Endodermal cell (in vitro differentiated cells): ENCODE results near the gene TBC1D10B. TPM values are rescaled to one million over a fixed set of nuclear protein-coding genes. Genes with fewer than 3 reads are reported as not detected.

Experiments
- DNase-seq: peaks from one replicate; pipeline ENCODE4 v3.0.0-alpha.2; 2017
- H3K27ac ChIP-seq: 2 replicates; pipeline ENCODE4 v1.5.1; 2013; ENCODE audit warnings: mild to moderate bottlenecking, low read depth, low read length, moderate library complexity
- H3K27me3 ChIP-seq: 2 replicates; pipeline ENCODE4 v1.6.1; 2013; ENCODE audit warnings: mild to moderate bottlenecking, low read length, moderate library complexity; ENCODE audit not compliant: insufficient read depth, control insufficient read depth, poor library complexity, severe bottlenecking
- H3K36me3 ChIP-seq: 2 replicates; pipeline ENCODE4 v1.7.0; 2013; ENCODE audit warnings: mild to moderate bottlenecking, low read length, moderate library complexity; ENCODE audit not compliant: control insufficient read depth, insufficient read depth
- H3K4me1 ChIP-seq: one replicate; pipeline ENCODE4 v1.7.0; 2013; ENCODE audit warnings: low read length; ENCODE audit not compliant: control insufficient read depth, insufficient read depth
- H3K4me3 ChIP-seq: 2 replicates; pipeline ENCODE4 v1.5.1; 2013; ENCODE audit warnings: mild to moderate bottlenecking, low read length, moderate library complexity
- H3K9ac ChIP-seq: 2 replicates; pipeline ENCODE4 v1.6.1; 2013; ENCODE audit warnings: mild to moderate bottlenecking, low read length, moderate library complexity; ENCODE audit not compliant: poor library complexity, severe bottlenecking; ENCODE audit errors: extremely low read depth
- H3K9me3 ChIP-seq: 2 replicates; pipeline ENCODE4 v1.6.1; 2013; ENCODE audit warnings: mild to moderate bottlenecking, low read length, moderate library complexity; ENCODE audit not compliant: control insufficient read depth
- H3K27ac Mint-ChIP-seq: 2 replicates; pipeline ENCODE4 v1.8.0; 2020; ENCODE audit warnings: mixed read lengths
- H3K27me3 Mint-ChIP-seq: 2 replicates; pipeline ENCODE4 v1.8.0; 2021; ENCODE audit warnings: mild to moderate bottlenecking, mixed read lengths; ENCODE audit not compliant: insufficient read depth
- H3K36me3 Mint-ChIP-seq: 2 replicates; pipeline ENCODE4 v1.8.0; 2020; ENCODE audit warnings: low read depth, mixed read lengths
- H3K4me1 Mint-ChIP-seq: 2 replicates; pipeline ENCODE4 v1.8.0; 2020; ENCODE audit warnings: mixed read lengths
- H3K4me3 Mint-ChIP-seq: 2 replicates; pipeline ENCODE4 v1.8.0; 2020; ENCODE audit warnings: mild to moderate bottlenecking, moderate library complexity, mixed read lengths
- H3K9me3 Mint-ChIP-seq: 2 replicates; pipeline ENCODE4 v1.8.0; 2020; ENCODE audit warnings: mild to moderate bottlenecking, mixed read lengths
- WGBS, 2 experiments: methylation state at CpG; one replicate each; pipeline versions ENCODE4 v1.1.5 to v1.1.7; 2013; ENCODE audit warnings: missing lambda C conversion rate in 2 of 2, mixed read lengths in 1 of 2; ENCODE audit not compliant: insufficient coverage in 1 of 2, insufficient read length in 1 of 2; 5-methylcytosine and 5-hydroxymethylcytosine counted together
- total RNA-seq, 2 donors: library from RNA; stranded (reverse); fragmentation: NEBNext Ultra II Directional in 1 of 2; extraction: Animal tissue kit (Norgen Biotek cat#: 25700) in 1 of 2; gene quantifications; 2 replicates in 1 of 2; 3 replicates in 1 of 2; pipeline ENCODE4 v1.2.1, GENCODE V29; 2021
- TF ChIP-seq, protein P1 (sequence below): fragments of 200-600 bp; sonication (generic); conservative IDR thresholded peaks from 2 replicates; pipeline ENCODE4 v1.5.0; 2021; ENCODE audit warnings: antibody characterized with exemption, mild to moderate bottlenecking

TBC1D10B gene
- total RNA-seq, 2 donors from 2014 or later = 30.7 to 36.3 TPM

DNA sequence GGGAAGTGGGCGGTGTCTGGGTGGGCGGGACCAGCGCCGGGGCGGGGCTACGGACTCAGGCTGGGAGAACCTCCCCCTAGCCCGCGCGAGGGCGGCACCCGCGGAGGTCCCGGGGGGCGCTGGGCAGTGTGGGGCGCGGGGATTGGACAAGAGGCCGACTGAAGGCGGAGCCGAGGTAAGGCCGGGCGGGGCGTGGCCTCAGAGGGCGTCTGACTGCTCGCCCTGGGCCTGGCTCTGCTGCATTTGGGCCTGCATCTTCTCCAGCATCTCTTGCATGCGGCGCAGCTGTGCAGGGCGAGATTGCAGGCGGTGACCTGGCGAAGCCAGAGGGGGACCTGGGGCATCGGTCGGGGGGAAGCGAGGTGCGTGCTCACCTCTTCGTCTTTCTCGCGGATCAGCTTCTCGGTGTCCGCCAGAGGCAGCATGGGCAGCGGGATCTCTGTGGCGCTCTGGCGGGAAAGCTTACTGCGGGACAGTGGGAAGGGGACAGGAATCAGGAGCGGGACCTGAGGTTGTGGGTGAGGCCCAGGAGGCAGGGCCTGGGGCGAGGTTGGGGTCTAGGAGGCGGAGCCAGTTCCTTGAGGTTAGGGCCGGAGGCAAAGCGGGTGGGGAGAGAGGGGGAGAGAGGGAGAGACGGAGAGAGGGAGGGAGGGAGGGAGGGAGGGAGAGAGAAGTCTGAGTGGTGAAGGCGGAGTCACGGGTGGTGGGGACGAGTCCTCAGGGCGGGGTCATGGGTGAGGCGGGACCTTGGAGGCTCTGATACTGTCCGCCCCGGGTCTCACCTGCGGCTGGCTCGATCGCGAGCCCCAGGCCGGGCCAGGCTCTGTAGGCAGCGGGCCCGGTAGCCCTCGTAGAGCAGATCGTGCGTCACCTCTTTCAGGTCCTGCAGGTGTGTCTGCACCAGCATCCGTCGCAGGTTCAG lies 8.2 kb upstream of the TBC1D10B start:
- TF ChIP-seq, protein P1, sequence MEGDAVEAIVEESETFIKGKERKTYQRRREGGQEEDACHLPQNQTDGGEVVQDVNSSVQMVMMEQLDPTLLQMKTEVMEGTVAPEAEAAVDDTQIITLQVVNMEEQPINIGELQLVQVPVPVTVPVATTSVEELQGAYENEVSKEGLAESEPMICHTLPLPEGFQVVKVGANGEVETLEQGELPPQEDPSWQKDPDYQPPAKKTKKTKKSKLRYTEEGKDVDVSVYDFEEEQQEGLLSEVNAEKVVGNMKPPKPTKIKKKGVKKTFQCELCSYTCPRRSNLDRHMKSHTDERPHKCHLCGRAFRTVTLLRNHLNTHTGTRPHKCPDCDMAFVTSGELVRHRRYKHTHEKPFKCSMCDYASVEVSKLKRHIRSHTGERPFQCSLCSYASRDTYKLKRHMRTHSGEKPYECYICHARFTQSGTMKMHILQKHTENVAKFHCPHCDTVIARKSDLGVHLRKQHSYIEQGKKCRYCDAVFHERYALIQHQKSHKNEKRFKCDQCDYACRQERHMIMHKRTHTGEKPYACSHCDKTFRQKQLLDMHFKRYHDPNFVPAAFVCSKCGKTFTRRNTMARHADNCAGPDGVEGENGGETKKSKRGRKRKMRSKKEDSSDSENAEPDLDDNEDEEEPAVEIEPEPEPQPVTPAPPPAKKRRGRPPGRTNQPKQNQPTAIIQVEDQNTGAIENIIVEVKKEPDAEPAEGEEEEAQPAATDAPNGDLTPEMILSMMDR = peak; percentile 17
- Histone ChIP-seq H3K27me3 (no peaks in the 10 kb centered on the region), H3K9ac (peak overlapping the region; percentile 91), H3K27ac (peak overlapping the region; percentile 100), H3K4me3 (peak overlapping the region; percentile 93), H3K9me3 (no peaks in the 10 kb centered on the region), H3K36me3 (peaks cover 8% of the 10 kb centered on the region), H3K4me1 (peaks cover 6% of the 10 kb centered on the region)
- Mint-ChIP-seq H3K9me3 (no peaks in the 10 kb centered on the region), H3K4me3 (peak overlapping the region; percentile 92), H3K4me1 (peaks cover 10% of the 10 kb centered on the region), H3K36me3 (peaks cover 3% of the 10 kb centered on the region), H3K27ac (peak overlapping the region; percentile 100), H3K27me3 (peaks cover under 1% of the 10 kb centered on the region)
- peak; percentile 100 for DNase-seq
- WGBS, 2 experiments = 0% methylated on average over 30 to 67 of the region's 67 CpGs

DNA sequence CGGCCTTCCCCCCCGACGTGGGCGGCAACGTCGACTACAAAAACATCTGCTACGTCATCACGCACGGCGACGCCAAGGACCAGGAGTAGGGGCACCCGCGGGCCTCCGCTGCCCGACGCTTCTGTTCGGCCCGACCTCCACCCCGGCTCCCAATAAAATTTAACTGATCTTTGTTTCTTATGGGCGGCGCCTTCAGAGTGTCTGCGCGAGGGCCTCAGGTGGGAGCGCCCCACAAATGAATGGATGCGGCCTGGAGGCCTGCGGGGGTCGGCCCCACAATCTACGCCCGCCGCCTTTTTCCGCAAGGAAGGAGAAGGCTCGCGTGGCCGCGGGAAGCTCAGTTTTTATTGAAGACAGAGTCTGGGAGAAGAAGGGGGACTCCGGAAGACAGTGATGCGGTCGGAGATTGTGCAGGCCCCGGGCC lies 7.5 kb upstream of the TBC1D10B start:
- H3K9me3 ChIP-seq = no peaks in the 10 kb centered on the region
- no peaks in the 10 kb centered on the region for H3K27me3 Mint-ChIP-seq
- peak; percentile 95 for DNase-seq
- peaks cover 10% of the 10 kb centered on the region for H3K4me1 Mint-ChIP-seq
- peaks cover 8% of the 10 kb centered on the region for H3K36me3 ChIP-seq
- TF ChIP-seq, protein P1 = no peak
- H3K27ac ChIP-seq = peak overlapping the region; percentile 100
- peak overlapping the region; percentile 92 for H3K4me3 Mint-ChIP-seq
- peaks cover 6% of the 10 kb centered on the region for H3K4me1 ChIP-seq
- 3 to 7% methylated on average over 3 to 39 of the region's 39 CpGs for WGBS, 2 experiments
- peak overlapping the region; percentile 79 for H3K4me3 ChIP-seq
- H3K27ac Mint-ChIP-seq = peak overlapping the region; percentile 100
- H3K36me3 Mint-ChIP-seq = peaks cover 3% of the 10 kb centered on the region
- H3K9me3 Mint-ChIP-seq = no peaks in the 10 kb centered on the region
- peak overlapping the region; percentile 91 for H3K9ac ChIP-seq
- H3K27me3 ChIP-seq = no peaks in the 10 kb centered on the region

DNA sequence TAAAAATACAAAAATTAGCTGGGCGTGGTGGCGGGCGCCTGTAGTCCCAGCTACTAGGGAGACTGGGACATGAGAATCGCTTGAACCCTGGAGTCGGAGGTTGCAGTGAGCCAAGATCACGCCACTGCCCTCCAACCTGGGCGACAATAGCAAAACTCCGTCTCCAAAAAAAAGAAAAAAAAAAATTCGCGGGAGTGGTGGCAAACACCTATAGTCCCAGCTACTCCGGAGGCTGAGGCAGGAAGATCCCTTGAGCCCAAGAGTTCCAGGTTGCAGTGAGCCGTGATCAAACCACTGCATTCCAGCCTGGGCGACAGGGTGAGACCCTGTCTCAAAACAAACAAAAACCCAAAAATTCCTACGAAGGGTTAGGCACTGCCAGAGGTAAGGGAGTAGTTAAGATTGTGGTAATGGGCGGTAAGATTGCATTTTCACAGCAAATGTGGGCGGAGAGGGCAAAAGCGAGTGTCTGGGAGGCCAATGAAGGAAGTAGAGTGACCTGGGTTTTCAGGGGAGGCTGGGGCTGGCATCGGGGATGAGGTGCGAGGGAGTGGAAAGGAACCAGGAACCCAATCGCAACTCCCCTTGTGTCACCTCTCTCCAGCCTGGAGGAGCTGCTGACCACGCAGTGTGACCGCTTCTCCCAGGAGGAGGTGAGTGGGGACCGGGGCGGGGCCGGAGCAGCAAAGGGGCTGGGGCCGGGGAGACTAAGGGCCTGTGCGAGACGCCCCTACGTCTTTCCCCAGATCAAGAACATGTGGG lies 6.9 kb upstream of the TBC1D10B start:
- peak overlapping the region; percentile 92 for H3K4me3 Mint-ChIP-seq
- peak overlapping the region; percentile 100 for H3K27ac Mint-ChIP-seq
- DNase-seq = peak; percentile 37
- TF ChIP-seq, protein P1 = no peak
- H3K9me3 Mint-ChIP-seq = no peaks in the 10 kb centered on the region
- peak overlapping the region; percentile 79 for H3K4me3 ChIP-seq
- no peaks in the 10 kb centered on the region for H3K27me3 ChIP-seq
- peak overlapping the region; percentile 100 for H3K27ac ChIP-seq
- 59 to 65% methylated on average over 14 to 29 of the region's 29 CpGs for WGBS, 2 experiments
- peaks cover 8% of the 10 kb centered on the region for H3K36me3 ChIP-seq
- H3K9ac ChIP-seq = peak overlapping the region; percentile 91
- no peaks in the 10 kb centered on the region for H3K9me3 ChIP-seq
- no peaks in the 10 kb centered on the region for H3K27me3 Mint-ChIP-seq
- peaks cover 6% of the 10 kb centered on the region for H3K4me1 ChIP-seq
- H3K4me1 Mint-ChIP-seq = peaks cover 10% of the 10 kb centered on the region
- H3K36me3 Mint-ChIP-seq = peaks cover 3% of the 10 kb centered on the region
